Measurements from ENCODE around the gene PRPF18.

GRCh38 chr10:13592306-13592705, 5.5 kb downstream of the PRPF18 start:
- TF ChIP-seq CTCF (IDR thresholded peaks at IDR 0.05) (no peak), EZH2 (IDR thresholded peaks at IDR 0.05; ENCODE audit: borderline replicate concordance, insufficient read depth, low read depth, low read length, poor library complexity, severe bottlenecking) (no peak)
